HTERT RPE-1 (cell line): ENCODE measurements around the gene OR2W3.

Experiments used
- in situ Hi-C: fragments of 300-500 bp; cut with MboI; formaldehyde crosslinking; loops from 4 replicates; pipeline ENCODE4 v1.14.3; 2020; ENCODE audit warnings: low sequenced_read_pairs

OR2W3 gene

GRCh38 chr1:247895163-247895637 is at the start of gene OR2W3:
TSS of gene OR2W3 (plus strand) at chr1:247895587. CDS start at chr1:247895587, 0 bp downstream.
- in situ Hi-C loops = no loop called here

GRCh38 chr1:247845693-247846017 is 49.7 kb upstream of the OR2W3 start:
- in situ Hi-C loops = no loop called here

GRCh38 chr1:247848346-247848745 is 47.0 kb upstream of the OR2W3 start:
- in situ Hi-C loops = no loop called here

- in situ Hi-C loops = no loop called here
Measured at GRCh38 chr1:247849616-247850015, 45.8 kb upstream of the OR2W3 start.

GRCh38 chr1:247854899-247855545 is 40.4 kb upstream of the OR2W3 start:
- in situ Hi-C loops = no loop called here

- in situ Hi-C loops = no loop called here
Measured at GRCh38 chr1:247855911-247856310, 39.5 kb upstream of the OR2W3 start.

GRCh38 chr1:247857069-247857984 is 38.1 kb upstream of the OR2W3 start, which contains the start of gene TRIM58:
TSS of gene TRIM58 (plus strand) at chr1:247857187. CDS start at chr1:247857247, 60 bp downstream.
- in situ Hi-C loops = no loop called here

GRCh38 chr1:247857985-247858619 is 37.3 kb upstream of the OR2W3 start:
- in situ Hi-C loops = no loop called here

GRCh38 chr1:247862756-247863155 is 32.6 kb upstream of the OR2W3 start:
- in situ Hi-C loops = no loop called here

GRCh38 chr1:247864644-247865043 is 30.7 kb upstream of the OR2W3 start:
- in situ Hi-C loops = no loop called here

- in situ Hi-C loops = no loop called here
Measured at GRCh38 chr1:247865416-247865815, 30.0 kb upstream of the OR2W3 start.

GRCh38 chr1:247883346-247883745 is 12.0 kb upstream of the OR2W3 start:
- in situ Hi-C loops = no loop called here

- in situ Hi-C loops = no loop called here
Measured at GRCh38 chr1:247884797-247885413, 10.5 kb upstream of the OR2W3 start.

- in situ Hi-C loops = no loop called here
Measured at GRCh38 chr1:247895976-247896375, 589 bp downstream of the OR2W3 start.

- in situ Hi-C loops = no loop called here
Measured at GRCh38 chr1:247904122-247904521, 8.7 kb downstream of the OR2W3 start.

- in situ Hi-C loops = no loop called here
Measured at GRCh38 chr1:247905181-247905580, 9.8 kb downstream of the OR2W3 start.

GRCh38 chr1:247905910-247906503 is 10.6 kb downstream of the OR2W3 start:
- in situ Hi-C loops = no loop called here

GRCh38 chr1:247906504-247907047 is 11.2 kb downstream of the OR2W3 start:
- in situ Hi-C loops = no loop called here

GRCh38 chr1:247908766-247909165 is 13.4 kb downstream of the OR2W3 start:
- in situ Hi-C loops = no loop called here

GRCh38 chr1:247913786-247914185 is 18.4 kb downstream of the OR2W3 start:
- in situ Hi-C loops = no loop called here
